ENCODE results near the gene KIF13A.
"Not testable (repeated sequence)": the region's sequence is repeated elsewhere in the genome, so short reads cannot be mapped to it uniquely, and the experiment has no call there.

KIF13A gene

GRCh38 chr6:17889777-17890176 is 97.7 kb downstream of the KIF13A start:
- H3K4me3 ChIP-seq (ENCODE audit: low read length); H3K36me3 ChIP-seq (ENCODE audit: control insufficient read depth, low read depth, low read length); H3K9ac ChIP-seq (ENCODE audit: low read length); H3K27ac ChIP-seq (ENCODE audit: low read length); H3K9me3 ChIP-seq (ENCODE audit: control insufficient read depth, low read depth, low read length); H3K4me1 ChIP-seq (ENCODE audit: control insufficient read depth, low read depth, low read length); H3K27me3 ChIP-seq (ENCODE audit: control insufficient read depth, insufficient read depth, low read length): not testable (repeated sequence)

- Histone ChIP-seq H3K36me3 (ENCODE audit: control insufficient read depth, low read depth, low read length) (no peaks in the 10 kb centered on the region), H3K4me1 (ENCODE audit: control insufficient read depth, low read depth, low read length) (no peaks in the 10 kb centered on the region), H3K9ac (ENCODE audit: low read length) (no peak overlapping the region), H3K9me3 (ENCODE audit: control insufficient read depth, low read depth, low read length) (no peaks in the 10 kb centered on the region), H3K4me3 (ENCODE audit: low read length) (no peak overlapping the region), H3K27me3 (ENCODE audit: control insufficient read depth, insufficient read depth, low read length) (no peaks in the 10 kb centered on the region), H3K27ac (ENCODE audit: low read length) (no peak overlapping the region)
These were observed 100.5 kb downstream of the KIF13A start for GRCh38 chr6:17886891-17887290.

GRCh38 chr6:17885889-17886576 is 101.4 kb downstream of the KIF13A start:
- no peak overlapping the region for H3K27ac ChIP-seq (ENCODE audit: low read length)
- H3K9ac ChIP-seq (ENCODE audit: low read length): no peak overlapping the region
- no peaks in the 10 kb centered on the region for H3K4me1 ChIP-seq (ENCODE audit: control insufficient read depth, low read depth, low read length)
- no peak overlapping the region for H3K4me3 ChIP-seq (ENCODE audit: low read length)
- H3K36me3 ChIP-seq (ENCODE audit: control insufficient read depth, low read depth, low read length): no peaks in the 10 kb centered on the region
- no peaks in the 10 kb centered on the region for H3K9me3 ChIP-seq (ENCODE audit: control insufficient read depth, low read depth, low read length)
- H3K27me3 ChIP-seq (ENCODE audit: control insufficient read depth, insufficient read depth, low read length): no peaks in the 10 kb centered on the region

GRCh38 chr6:17884498-17885478 is 102.6 kb downstream of the KIF13A start:
- no peak overlapping the region for H3K27ac ChIP-seq (ENCODE audit: low read length)

GRCh38 chr6:17883665-17884497 is 103.6 kb downstream of the KIF13A start:
- Histone ChIP-seq H3K4me3 (ENCODE audit: low read length) (no peak overlapping the region), H3K4me1 (ENCODE audit: control insufficient read depth, low read depth, low read length) (no peaks in the 10 kb centered on the region), H3K27ac (ENCODE audit: low read length) (no peak overlapping the region), H3K27me3 (ENCODE audit: control insufficient read depth, insufficient read depth, low read length) (no peaks in the 10 kb centered on the region), H3K9me3 (ENCODE audit: control insufficient read depth, low read depth, low read length) (no peaks in the 10 kb centered on the region), H3K36me3 (ENCODE audit: control insufficient read depth, low read depth, low read length) (no peaks in the 10 kb centered on the region), H3K9ac (ENCODE audit: low read length) (no peak overlapping the region)

More at GRCh38 chr6:17884498-17885478, 102.6 kb downstream of the KIF13A start:
- Histone ChIP-seq H3K9me3 (ENCODE audit: control insufficient read depth, low read depth, low read length) (no peaks in the 10 kb centered on the region), H3K4me3 (ENCODE audit: low read length) (no peak overlapping the region), H3K36me3 (ENCODE audit: control insufficient read depth, low read depth, low read length) (no peaks in the 10 kb centered on the region), H3K27me3 (ENCODE audit: control insufficient read depth, insufficient read depth, low read length) (no peaks in the 10 kb centered on the region), H3K9ac (ENCODE audit: low read length) (no peak overlapping the region), H3K4me1 (ENCODE audit: control insufficient read depth, low read depth, low read length) (no peaks in the 10 kb centered on the region)

GRCh38 chr6:17881085-17881858 is 106.2 kb downstream of the KIF13A start:
- Histone ChIP-seq H3K9me3 (ENCODE audit: control insufficient read depth, low read depth, low read length) (no peaks in the 10 kb centered on the region), H3K27ac (ENCODE audit: low read length) (no peak overlapping the region), H3K36me3 (ENCODE audit: control insufficient read depth, low read depth, low read length) (no peaks in the 10 kb centered on the region), H3K4me3 (ENCODE audit: low read length) (no peak overlapping the region), H3K4me1 (ENCODE audit: control insufficient read depth, low read depth, low read length) (no peaks in the 10 kb centered on the region), H3K9ac (ENCODE audit: low read length) (no peak overlapping the region), H3K27me3 (ENCODE audit: control insufficient read depth, insufficient read depth, low read length) (no peaks in the 10 kb centered on the region)

- no peak overlapping the region for H3K9ac ChIP-seq (ENCODE audit: low read length)
- no peaks in the 10 kb centered on the region for H3K27me3 ChIP-seq (ENCODE audit: control insufficient read depth, insufficient read depth, low read length)
- H3K4me3 ChIP-seq (ENCODE audit: low read length): no peak overlapping the region
- no peaks in the 10 kb centered on the region for H3K4me1 ChIP-seq (ENCODE audit: control insufficient read depth, low read depth, low read length)
- no peaks in the 10 kb centered on the region for H3K36me3 ChIP-seq (ENCODE audit: control insufficient read depth, low read depth, low read length)
- H3K27ac ChIP-seq (ENCODE audit: low read length): no peak overlapping the region
- H3K9me3 ChIP-seq (ENCODE audit: control insufficient read depth, low read depth, low read length): no peaks in the 10 kb centered on the region
These were observed 108.3 kb downstream of the KIF13A start for GRCh38 chr6:17879184-17879583.

GRCh38 chr6:17878734-17879133 is 108.7 kb downstream of the KIF13A start:
- Histone ChIP-seq H3K4me3 (ENCODE audit: low read length) (no peak overlapping the region), H3K36me3 (ENCODE audit: control insufficient read depth, low read depth, low read length) (no peaks in the 10 kb centered on the region), H3K9me3 (ENCODE audit: control insufficient read depth, low read depth, low read length) (no peaks in the 10 kb centered on the region), H3K27ac (ENCODE audit: low read length) (no peak overlapping the region), H3K27me3 (ENCODE audit: control insufficient read depth, insufficient read depth, low read length) (no peaks in the 10 kb centered on the region), H3K4me1 (ENCODE audit: control insufficient read depth, low read depth, low read length) (no peaks in the 10 kb centered on the region), H3K9ac (ENCODE audit: low read length) (no peak overlapping the region)

GRCh38 chr6:17877895-17878440 is 109.5 kb downstream of the KIF13A start:
- Histone ChIP-seq H3K36me3 (ENCODE audit: control insufficient read depth, low read depth, low read length) (no peaks in the 10 kb centered on the region), H3K27ac (ENCODE audit: low read length) (no peak overlapping the region), H3K9me3 (ENCODE audit: control insufficient read depth, low read depth, low read length) (no peaks in the 10 kb centered on the region), H3K4me1 (ENCODE audit: control insufficient read depth, low read depth, low read length) (no peaks in the 10 kb centered on the region), H3K4me3 (ENCODE audit: low read length) (no peak overlapping the region), H3K27me3 (ENCODE audit: control insufficient read depth, insufficient read depth, low read length) (no peaks in the 10 kb centered on the region), H3K9ac (ENCODE audit: low read length) (no peak overlapping the region)

- H3K36me3 ChIP-seq (ENCODE audit: control insufficient read depth, low read depth, low read length): no peaks in the 10 kb centered on the region
- no peak overlapping the region for H3K27ac ChIP-seq (ENCODE audit: low read length)
- no peak overlapping the region for H3K4me3 ChIP-seq (ENCODE audit: low read length)
These were observed 110.1 kb downstream of the KIF13A start for GRCh38 chr6:17877196-17877894.

More at GRCh38 chr6:17877196-17877894, 110.1 kb downstream of the KIF13A start:
- no peaks in the 10 kb centered on the region for H3K9me3 ChIP-seq (ENCODE audit: control insufficient read depth, low read depth, low read length)
- no peaks in the 10 kb centered on the region for H3K4me1 ChIP-seq (ENCODE audit: control insufficient read depth, low read depth, low read length)
- no peaks in the 10 kb centered on the region for H3K27me3 ChIP-seq (ENCODE audit: control insufficient read depth, insufficient read depth, low read length)
- H3K9ac ChIP-seq (ENCODE audit: low read length): no peak overlapping the region

All from iPS-18a (cell line).